ENCODE data around the gene DKKL1.
A peak's percentile ranks its signal among the peaks of the same experiment; 100 is the strongest.
"Not testable (repeated sequence)": the region's sequence is repeated elsewhere in the genome, so short reads cannot be mapped to it uniquely, and the experiment has no call there.

Gene DKKL1

GRCh38 chr19:49364083-49364737 is 533 bp downstream of the DKKL1 start:
- peaks cover 3 to 5% of the 10 kb centered on the region in 2 donors for H3K36me3 ChIP-seq (ENCODE audit: control insufficient read depth in 2 of 2, insufficient read depth in 2 of 2, low read length in 2 of 2)
- H3K9me3 ChIP-seq (ENCODE audit: control insufficient read depth in 2 of 2, low read length in 2 of 2): peaks cover 2 to 4% of the 10 kb centered on the region in 2 donors
- H3K4me3 ChIP-seq (ENCODE audit: low read length in 2 of 2): peak overlapping the region; percentile 41 to 86
- peaks cover 32% of the 10 kb centered on the region for H3K4me1 ChIP-seq (ENCODE audit: control insufficient read depth, insufficient read depth, low read length)
- H3K9ac ChIP-seq (ENCODE audit: low read length in 2 of 2): peak overlapping the region in 1 of 2 donors; percentile 36
- peak overlapping the region; percentile 92 for H3K27ac ChIP-seq (ENCODE audit: low read length)
- H3K27me3 ChIP-seq (ENCODE audit: control insufficient read depth in 1 of 2, insufficient read depth in 2 of 2, low read length in 2 of 2): no peaks in the 10 kb centered on the region

DNA sequence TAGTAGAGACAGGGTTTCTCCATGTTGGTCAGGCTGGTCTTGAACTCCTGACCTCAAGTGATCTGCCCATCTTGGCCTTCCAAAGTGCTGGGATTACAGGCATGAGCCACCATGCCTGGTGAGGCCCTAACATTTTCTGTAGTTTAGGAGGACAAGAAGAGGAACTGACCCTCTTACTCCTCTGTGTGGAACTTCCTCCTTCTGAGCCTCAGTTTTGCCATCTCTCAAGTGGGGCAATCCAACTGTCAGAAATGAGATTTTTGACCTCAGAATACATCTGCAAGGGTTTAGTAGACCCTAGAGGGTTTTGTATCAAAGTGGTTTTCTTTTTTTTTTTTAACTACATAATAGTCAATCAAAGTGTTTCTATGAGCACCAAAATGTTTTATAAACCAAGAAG is 2.4 kb downstream of the DKKL1 start:
- no peaks in the 10 kb centered on the region for H3K36me3 ChIP-seq (ENCODE audit: control insufficient read depth in 2 of 2, insufficient read depth in 2 of 2, low read length in 2 of 2)
- peaks cover 22% of the 10 kb centered on the region for H3K4me1 ChIP-seq (ENCODE audit: control insufficient read depth, insufficient read depth, low read length)
- H3K4me3 ChIP-seq (ENCODE audit: low read length in 2 of 2): no peak overlapping the region
- no peak overlapping the region for H3K27ac ChIP-seq (ENCODE audit: low read length)
- H3K9ac ChIP-seq (ENCODE audit: low read length in 2 of 2): no peak overlapping the region
- peaks cover 2 to 15% of the 10 kb centered on the region in 2 donors for H3K9me3 ChIP-seq (ENCODE audit: control insufficient read depth in 2 of 2, low read length in 2 of 2)
- H3K27me3 ChIP-seq (ENCODE audit: control insufficient read depth in 1 of 2, insufficient read depth in 2 of 2, low read length in 2 of 2): no peaks in the 10 kb centered on the region

GRCh38 chr19:49368711-49369358 is 5.2 kb downstream of the DKKL1 start:
- no peak overlapping the region for H3K27ac ChIP-seq (ENCODE audit: low read length)
- H3K36me3 ChIP-seq (ENCODE audit: control insufficient read depth in 2 of 2, insufficient read depth in 2 of 2, low read length in 2 of 2): no peaks in the 10 kb centered on the region
- H3K9me3 ChIP-seq (ENCODE audit: control insufficient read depth in 2 of 2, low read length in 2 of 2): peaks cover 2 to 15% of the 10 kb centered on the region in 2 donors
- H3K9ac ChIP-seq (ENCODE audit: low read length in 2 of 2): no peak overlapping the region
- H3K4me3 ChIP-seq (ENCODE audit: low read length in 2 of 2): no peak overlapping the region
- H3K4me1 ChIP-seq (ENCODE audit: control insufficient read depth, insufficient read depth, low read length): peaks cover 2% of the 10 kb centered on the region
- no peaks in the 10 kb centered on the region for H3K27me3 ChIP-seq (ENCODE audit: control insufficient read depth in 1 of 2, insufficient read depth in 2 of 2, low read length in 2 of 2)

DNA sequence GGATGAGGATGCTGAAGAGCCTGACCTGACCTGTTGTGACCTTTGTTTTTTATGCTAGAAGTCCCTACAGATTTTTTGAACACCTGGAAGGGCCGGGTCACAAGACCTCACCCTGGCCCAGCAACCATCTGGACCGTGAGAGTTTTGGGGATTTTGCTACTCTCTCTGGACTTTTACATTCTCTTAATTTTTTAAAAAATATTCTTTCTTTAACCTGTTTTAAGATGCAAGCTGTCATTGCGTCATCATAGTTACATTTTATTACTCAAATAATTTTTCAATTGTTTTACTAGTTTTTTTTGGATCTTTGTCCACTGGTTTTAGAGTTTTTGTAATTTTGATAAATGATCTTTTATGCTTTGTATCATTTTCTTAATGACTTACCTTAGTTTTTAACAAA is 7.5 kb downstream of the DKKL1 start:
- Histone ChIP-seq H3K9me3 (ENCODE audit: control insufficient read depth in 2 of 2, low read length in 2 of 2) (peaks cover 2 to 15% of the 10 kb centered on the region in 2 donors), H3K4me3 (ENCODE audit: low read length in 2 of 2) (no peak overlapping the region)

DNA sequence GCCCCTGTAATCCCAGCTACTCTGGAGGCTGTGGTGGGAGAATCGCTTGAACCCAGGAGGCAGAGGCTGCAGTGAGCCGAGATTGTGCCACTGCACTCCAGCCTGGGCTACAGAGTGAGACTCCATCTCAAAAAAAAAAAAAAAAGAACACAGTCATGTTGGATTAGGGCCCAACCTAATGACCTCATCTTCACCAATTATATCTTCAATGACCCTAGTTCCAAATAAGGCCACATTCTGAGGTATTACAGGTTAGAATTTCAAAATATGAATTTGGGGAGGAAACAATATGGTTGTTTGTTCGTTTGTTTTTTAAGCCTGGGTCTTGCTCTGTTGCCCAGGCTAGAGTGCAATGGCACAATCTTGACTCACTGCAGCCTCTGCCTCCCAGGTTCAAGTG is 9.5 kb downstream of the DKKL1 start:
- peaks cover 2 to 15% of the 10 kb centered on the region in 2 donors for H3K9me3 ChIP-seq (ENCODE audit: control insufficient read depth in 2 of 2, low read length in 2 of 2)
- not testable (repeated sequence) for H3K4me3 ChIP-seq (ENCODE audit: low read length in 2 of 2); H3K36me3 ChIP-seq (ENCODE audit: control insufficient read depth in 2 of 2, insufficient read depth in 2 of 2, low read length in 2 of 2); H3K4me1 ChIP-seq (ENCODE audit: control insufficient read depth, insufficient read depth, low read length); H3K9ac ChIP-seq (ENCODE audit: low read length in 2 of 2); H3K27me3 ChIP-seq (ENCODE audit: control insufficient read depth in 1 of 2, insufficient read depth in 2 of 2, low read length in 2 of 2); H3K27ac ChIP-seq (ENCODE audit: low read length)

More for the DNA sequence above, 7.5 kb downstream of the DKKL1 start:
- H3K4me1 ChIP-seq (ENCODE audit: control insufficient read depth, insufficient read depth, low read length): no peaks in the 10 kb centered on the region
- no peak overlapping the region for H3K9ac ChIP-seq (ENCODE audit: low read length in 2 of 2)
- H3K27ac ChIP-seq (ENCODE audit: low read length): no peak overlapping the region
- H3K27me3 ChIP-seq (ENCODE audit: control insufficient read depth in 1 of 2, insufficient read depth in 2 of 2, low read length in 2 of 2): no peaks in the 10 kb centered on the region
- no peaks in the 10 kb centered on the region for H3K36me3 ChIP-seq (ENCODE audit: control insufficient read depth in 2 of 2, insufficient read depth in 2 of 2, low read length in 2 of 2)

DNA sequence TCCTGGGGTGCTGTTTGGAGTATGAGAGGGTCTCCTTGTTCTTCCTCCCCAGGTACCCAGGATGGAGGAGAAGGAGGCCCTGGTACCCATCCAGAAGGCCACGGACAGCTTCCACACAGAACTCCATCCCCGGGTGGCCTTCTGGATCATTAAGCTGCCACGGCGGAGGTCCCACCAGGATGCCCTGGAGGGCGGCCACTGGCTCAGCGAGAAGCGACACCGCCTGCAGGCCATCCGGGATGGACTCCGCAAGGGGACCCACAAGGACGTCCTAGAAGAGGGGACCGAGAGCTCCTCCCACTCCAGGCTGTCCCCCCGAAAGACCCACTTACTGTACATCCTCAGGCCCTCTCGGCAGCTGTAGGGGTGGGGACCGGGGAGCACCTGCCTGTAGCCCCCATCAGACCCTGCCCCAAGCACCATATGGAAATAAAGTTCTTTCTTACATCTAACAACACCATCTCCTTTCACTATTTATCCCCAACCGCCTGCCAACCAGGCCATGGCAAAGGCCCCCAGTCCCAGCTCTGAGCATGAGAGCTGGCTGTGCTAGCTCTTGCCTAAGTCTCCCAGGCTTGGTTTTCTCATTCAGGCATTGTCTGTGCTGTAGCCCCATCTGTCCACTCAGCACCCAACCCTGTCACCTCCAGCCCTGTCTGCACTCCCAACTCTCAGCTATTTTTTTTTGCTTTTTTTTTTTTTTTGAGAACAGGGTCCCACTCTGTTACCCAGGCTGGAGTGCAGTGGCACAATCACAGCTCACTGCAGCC is 11.2 kb downstream of the DKKL1 start:
- H3K4me3 ChIP-seq (ENCODE audit: low read length in 2 of 2): no peak overlapping the region
- H3K27me3 ChIP-seq (ENCODE audit: control insufficient read depth in 1 of 2, insufficient read depth in 2 of 2, low read length in 2 of 2): no peaks in the 10 kb centered on the region
- H3K27ac ChIP-seq (ENCODE audit: low read length): no peak overlapping the region
- H3K36me3 ChIP-seq (ENCODE audit: control insufficient read depth in 2 of 2, insufficient read depth in 2 of 2, low read length in 2 of 2): no peaks in the 10 kb centered on the region
- peaks cover 0 to 5% of the 10 kb centered on the region in 2 donors for H3K9me3 ChIP-seq (ENCODE audit: control insufficient read depth in 2 of 2, low read length in 2 of 2)
- H3K9ac ChIP-seq (ENCODE audit: low read length in 2 of 2): no peak overlapping the region
- no peaks in the 10 kb centered on the region for H3K4me1 ChIP-seq (ENCODE audit: control insufficient read depth, insufficient read depth, low read length)

- H3K27ac ChIP-seq (ENCODE audit: low read length): no peak overlapping the region
- H3K9ac ChIP-seq (ENCODE audit: low read length in 2 of 2): no peak overlapping the region
- H3K36me3 ChIP-seq (ENCODE audit: control insufficient read depth in 2 of 2, insufficient read depth in 2 of 2, low read length in 2 of 2): no peaks in the 10 kb centered on the region
Observed at GRCh38 chr19:49378512-49378911, 14.8 kb downstream of the DKKL1 start.

DNA sequence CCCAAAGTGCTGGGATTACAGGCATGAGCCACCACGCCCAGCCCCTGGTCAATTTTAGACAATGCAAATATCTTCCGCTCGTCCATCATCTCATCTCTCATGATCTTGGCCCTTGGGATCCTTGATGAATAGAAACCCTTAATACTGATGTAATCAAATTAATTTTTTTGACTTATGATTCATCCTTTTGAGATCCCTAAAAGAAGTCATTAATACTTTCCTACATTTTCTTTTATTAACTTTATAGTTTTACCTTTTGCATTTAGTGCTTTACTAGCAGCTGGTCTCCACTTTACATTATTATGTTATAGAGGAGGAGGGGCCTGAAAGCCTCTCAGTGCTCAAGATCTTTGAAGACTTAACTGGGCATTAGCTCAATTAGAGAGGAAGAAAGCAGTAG is 16.7 kb downstream of the DKKL1 start:
- H3K36me3 ChIP-seq (ENCODE audit: control insufficient read depth in 2 of 2, insufficient read depth in 2 of 2, low read length in 2 of 2): no peaks in the 10 kb centered on the region
- H3K9me3 ChIP-seq (ENCODE audit: control insufficient read depth in 2 of 2, low read length in 2 of 2): peaks cover 3 to 5% of the 10 kb centered on the region in 2 donors
- H3K4me1 ChIP-seq (ENCODE audit: control insufficient read depth, insufficient read depth, low read length): no peaks in the 10 kb centered on the region
- H3K4me3 ChIP-seq (ENCODE audit: low read length in 2 of 2): no peak overlapping the region
- no peak overlapping the region for H3K27ac ChIP-seq (ENCODE audit: low read length)
- no peak overlapping the region for H3K9ac ChIP-seq (ENCODE audit: low read length in 2 of 2)
- no peaks in the 10 kb centered on the region for H3K27me3 ChIP-seq (ENCODE audit: control insufficient read depth in 1 of 2, insufficient read depth in 2 of 2, low read length in 2 of 2)

More at GRCh38 chr19:49378512-49378911, 14.8 kb downstream of the DKKL1 start:
- Histone ChIP-seq H3K27me3 (ENCODE audit: control insufficient read depth in 1 of 2, insufficient read depth in 2 of 2, low read length in 2 of 2) (no peaks in the 10 kb centered on the region), H3K4me1 (ENCODE audit: control insufficient read depth, insufficient read depth, low read length) (no peaks in the 10 kb centered on the region), H3K9me3 (ENCODE audit: control insufficient read depth in 2 of 2, low read length in 2 of 2) (peaks cover 3 to 5% of the 10 kb centered on the region in 2 donors), H3K4me3 (ENCODE audit: low read length in 2 of 2) (no peak overlapping the region)

- no peak overlapping the region for H3K4me3 ChIP-seq (ENCODE audit: low read length in 2 of 2)
Observed at GRCh38 chr19:49382639-49383038, 19.0 kb downstream of the DKKL1 start.

DNA sequence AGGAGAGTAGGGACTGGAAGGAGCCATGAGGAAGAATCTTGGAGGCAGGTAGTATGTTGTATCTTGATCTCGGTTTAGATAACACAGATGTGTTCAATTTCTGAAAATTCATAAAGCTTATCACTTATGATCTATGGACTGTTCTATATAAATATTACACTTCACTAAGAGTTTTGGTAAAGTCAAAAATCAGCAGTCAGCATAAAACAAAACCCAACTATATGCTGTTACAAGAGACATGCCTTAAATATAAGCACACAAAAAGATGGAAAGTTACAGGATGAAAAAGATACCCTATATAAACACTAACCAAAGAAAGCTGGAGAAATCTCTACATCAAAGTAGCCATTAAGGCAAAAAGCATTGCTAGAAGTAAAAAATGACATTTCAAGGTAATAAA is 19.9 kb downstream of the DKKL1 start:
- Histone ChIP-seq H3K36me3 (ENCODE audit: control insufficient read depth in 2 of 2, insufficient read depth in 2 of 2, low read length in 2 of 2) (no peaks in the 10 kb centered on the region), H3K4me3 (ENCODE audit: low read length in 2 of 2) (no peak overlapping the region), H3K4me1 (ENCODE audit: control insufficient read depth, insufficient read depth, low read length) (no peaks in the 10 kb centered on the region), H3K27me3 (ENCODE audit: control insufficient read depth in 1 of 2, insufficient read depth in 2 of 2, low read length in 2 of 2) (peaks cover 0 to 2% of the 10 kb centered on the region in 2 donors), H3K27ac (ENCODE audit: low read length) (no peak overlapping the region), H3K9me3 (ENCODE audit: control insufficient read depth in 2 of 2, low read length in 2 of 2) (peaks cover 3 to 5% of the 10 kb centered on the region in 2 donors), H3K9ac (ENCODE audit: low read length in 2 of 2) (no peak overlapping the region)

More at GRCh38 chr19:49382639-49383038, 19.0 kb downstream of the DKKL1 start:
- peaks cover 0 to 2% of the 10 kb centered on the region in 2 donors for H3K27me3 ChIP-seq (ENCODE audit: control insufficient read depth in 1 of 2, insufficient read depth in 2 of 2, low read length in 2 of 2)
- no peak overlapping the region for H3K27ac ChIP-seq (ENCODE audit: low read length)
- H3K9me3 ChIP-seq (ENCODE audit: control insufficient read depth in 2 of 2, low read length in 2 of 2): peaks cover 3 to 5% of the 10 kb centered on the region in 2 donors
- H3K4me1 ChIP-seq (ENCODE audit: control insufficient read depth, insufficient read depth, low read length): no peaks in the 10 kb centered on the region
- H3K36me3 ChIP-seq (ENCODE audit: control insufficient read depth in 2 of 2, insufficient read depth in 2 of 2, low read length in 2 of 2): no peaks in the 10 kb centered on the region
- no peak overlapping the region for H3K9ac ChIP-seq (ENCODE audit: low read length in 2 of 2)

All from stomach smooth muscle (tissue), 2 donors.